HG02571 (cell line): Measurements from ENCODE around the gene TNFRSF19.
A peak's percentile ranks its signal among the peaks of the same experiment; 100 is the strongest.

Experiments used
- ATAC-seq: cut with Tn5 transposase; IDR thresholded peaks from one replicate; pipeline ENCODE4 v1.9.1; 2021; ENCODE audit warnings: mild to moderate bottlenecking, moderate library complexity; ENCODE audit not compliant: unreplicated experiment

Gene TNFRSF19

GRCh38 chr13:23678795-23679194, 108.6 kb downstream of the TNFRSF19 start:
- ATAC-seq, result no peak

GRCh38 chr13:23679220-23679619, 109.0 kb downstream of the TNFRSF19 start:
- no peak for ATAC-seq

GRCh38 chr13:23680845-23681669, 110.8 kb downstream of the TNFRSF19 start:
- ATAC-seq, result no peak

- ATAC-seq, result no peak
Observed at GRCh38 chr13:23683084-23683483, 112.9 kb downstream of the TNFRSF19 start.

GRCh38 chr13:23684647-23685046, 114.4 kb downstream of the TNFRSF19 start:
- no peak for ATAC-seq

- no peak for ATAC-seq
Observed at GRCh38 chr13:23685416-23685815, 115.2 kb downstream of the TNFRSF19 start.

GRCh38 chr13:23686948-23687347, 116.7 kb downstream of the TNFRSF19 start:
- ATAC-seq, result no peak

GRCh38 chr13:23687614-23688013, 117.4 kb downstream of the TNFRSF19 start:
- ATAC-seq, result no peak

GRCh38 chr13:23688336-23688735, 118.1 kb downstream of the TNFRSF19 start:
- no peak for ATAC-seq

- ATAC-seq, result no peak
Observed at GRCh38 chr13:23690668-23691067, 120.5 kb downstream of the TNFRSF19 start.

- ATAC-seq, result no peak
Observed at GRCh38 chr13:23692816-23693215, 122.6 kb downstream of the TNFRSF19 start.

- no peak for ATAC-seq
Observed at GRCh38 chr13:23695196-23695595, 125.0 kb downstream of the TNFRSF19 start.

- peak; percentile 68 for ATAC-seq
Observed at GRCh38 chr13:23695711-23696464, 125.7 kb downstream of the TNFRSF19 start.

- no peak for ATAC-seq
Observed at GRCh38 chr13:23696610-23697009, 126.4 kb downstream of the TNFRSF19 start.

GRCh38 chr13:23697772-23698313, 127.6 kb downstream of the TNFRSF19 start:
- no peak for ATAC-seq

GRCh38 chr13:23699271-23699670, 129.1 kb downstream of the TNFRSF19 start:
- no peak for ATAC-seq

GRCh38 chr13:23701186-23701585, 131.0 kb downstream of the TNFRSF19 start:
- no peak for ATAC-seq

GRCh38 chr13:23701636-23702035, 131.4 kb downstream of the TNFRSF19 start:
- no peak for ATAC-seq

- no peak for ATAC-seq
Observed at GRCh38 chr13:23703246-23703860, 133.1 kb downstream of the TNFRSF19 start.

- ATAC-seq, result no peak
Observed at GRCh38 chr13:23705583-23705982, 135.4 kb downstream of the TNFRSF19 start.

- ATAC-seq, result no peak
Observed at GRCh38 chr13:23707674-23708073, 137.5 kb downstream of the TNFRSF19 start.
